Endodermal cell (in vitro differentiated cells): Measurements from ENCODE around the gene ABHD11. TPM values are rescaled to one million over a fixed set of nuclear protein-coding genes. Genes with fewer than 3 reads are reported as not detected.

Experiments
- DNase-seq: peaks from one replicate; pipeline ENCODE4 v3.0.0-alpha.2; 2017
- H3K27ac ChIP-seq: 2 replicates; pipeline ENCODE4 v1.5.1; 2013; ENCODE audit warnings: mild to moderate bottlenecking, low read depth, low read length, moderate library complexity
- H3K27me3 ChIP-seq: 2 replicates; pipeline ENCODE4 v1.6.1; 2013; ENCODE audit warnings: mild to moderate bottlenecking, low read length, moderate library complexity; ENCODE audit not compliant: insufficient read depth, control insufficient read depth, poor library complexity, severe bottlenecking
- H3K36me3 ChIP-seq: 2 replicates; pipeline ENCODE4 v1.7.0; 2013; ENCODE audit warnings: mild to moderate bottlenecking, low read length, moderate library complexity; ENCODE audit not compliant: control insufficient read depth, insufficient read depth
- H3K4me1 ChIP-seq: one replicate; pipeline ENCODE4 v1.7.0; 2013; ENCODE audit warnings: low read length; ENCODE audit not compliant: control insufficient read depth, insufficient read depth
- H3K4me3 ChIP-seq: 2 replicates; pipeline ENCODE4 v1.5.1; 2013; ENCODE audit warnings: mild to moderate bottlenecking, low read length, moderate library complexity
- H3K9ac ChIP-seq: 2 replicates; pipeline ENCODE4 v1.6.1; 2013; ENCODE audit warnings: mild to moderate bottlenecking, low read length, moderate library complexity; ENCODE audit not compliant: poor library complexity, severe bottlenecking; ENCODE audit errors: extremely low read depth
- H3K9me3 ChIP-seq: 2 replicates; pipeline ENCODE4 v1.6.1; 2013; ENCODE audit warnings: mild to moderate bottlenecking, low read length, moderate library complexity; ENCODE audit not compliant: control insufficient read depth
- H3K27ac Mint-ChIP-seq: 2 replicates; pipeline ENCODE4 v1.8.0; 2020; ENCODE audit warnings: mixed read lengths
- H3K27me3 Mint-ChIP-seq: 2 replicates; pipeline ENCODE4 v1.8.0; 2021; ENCODE audit warnings: mild to moderate bottlenecking, mixed read lengths; ENCODE audit not compliant: insufficient read depth
- H3K36me3 Mint-ChIP-seq: 2 replicates; pipeline ENCODE4 v1.8.0; 2020; ENCODE audit warnings: low read depth, mixed read lengths
- H3K4me1 Mint-ChIP-seq: 2 replicates; pipeline ENCODE4 v1.8.0; 2020; ENCODE audit warnings: mixed read lengths
- H3K4me3 Mint-ChIP-seq: 2 replicates; pipeline ENCODE4 v1.8.0; 2020; ENCODE audit warnings: mild to moderate bottlenecking, moderate library complexity, mixed read lengths
- H3K9me3 Mint-ChIP-seq: 2 replicates; pipeline ENCODE4 v1.8.0; 2020; ENCODE audit warnings: mild to moderate bottlenecking, mixed read lengths
- WGBS, 2 experiments: methylation state at CpG; one replicate each; pipeline versions ENCODE4 v1.1.5 to v1.1.7; 2013; ENCODE audit warnings: missing lambda C conversion rate in 2 of 2, mixed read lengths in 1 of 2; ENCODE audit not compliant: insufficient coverage in 1 of 2, insufficient read length in 1 of 2; 5-methylcytosine and 5-hydroxymethylcytosine counted together
- total RNA-seq, 2 donors: library from RNA; stranded (reverse); fragmentation: NEBNext Ultra II Directional in 1 of 2; extraction: Animal tissue kit (Norgen Biotek cat#: 25700) in 1 of 2; gene quantifications; 2 replicates in 1 of 2; 3 replicates in 1 of 2; pipeline ENCODE4 v1.2.1, GENCODE V29; 2021
- TF ChIP-seq, protein P1 (sequence below): fragments of 200-600 bp; sonication (generic); conservative IDR thresholded peaks from 2 replicates; pipeline ENCODE4 v1.5.0; 2021; ENCODE audit warnings: antibody characterized with exemption, mild to moderate bottlenecking

ABHD11 gene
- total RNA-seq, 2 donors from 2014 or later, result 76.9 to 109 TPM

DNA sequence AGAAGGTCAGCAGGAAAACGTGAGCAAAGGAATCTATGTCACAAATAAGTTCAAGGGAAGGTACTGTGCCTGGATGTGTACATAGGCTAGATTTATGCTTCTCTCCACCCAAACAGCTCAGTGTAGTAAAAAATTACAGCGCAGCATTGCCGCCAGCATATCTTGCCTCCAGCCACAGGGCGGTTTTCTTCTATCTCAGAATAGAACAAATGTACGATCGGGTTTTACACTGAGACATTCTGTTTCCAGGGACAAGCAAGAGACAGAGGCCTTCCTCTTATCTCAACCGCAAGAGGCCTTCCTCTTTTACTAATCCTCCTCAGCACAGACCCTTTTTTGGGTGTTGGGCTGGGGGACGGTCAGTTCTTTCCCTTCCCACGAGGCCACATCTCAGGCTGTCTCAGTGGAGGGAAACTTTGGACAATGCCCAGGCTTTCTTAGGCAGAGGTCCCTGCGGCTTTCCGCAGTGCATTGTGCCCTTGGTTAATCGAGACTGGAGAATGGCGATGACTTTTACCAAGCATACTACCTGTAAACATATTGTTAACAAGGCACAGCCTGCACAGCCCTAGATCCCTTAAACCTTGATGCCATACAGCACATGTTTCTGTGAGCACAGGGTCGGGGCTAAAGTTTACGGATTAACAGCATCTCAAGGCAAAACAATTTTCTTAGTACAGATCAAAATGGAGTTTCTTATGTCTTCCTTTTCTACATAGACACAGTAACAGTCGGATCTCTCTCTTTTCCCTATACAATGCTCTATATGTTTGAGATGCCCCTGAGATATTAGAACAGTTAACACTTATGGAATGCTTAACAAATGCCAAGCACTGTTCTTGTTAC lies 11.6 kb upstream of the ABHD11 start:
- Histone ChIP-seq H3K27ac (no peak overlapping the region), H3K9me3 (peaks cover 6% of the 10 kb centered on the region), H3K36me3 (no peaks in the 10 kb centered on the region), H3K4me3 (no peak overlapping the region), H3K27me3 (no peaks in the 10 kb centered on the region), H3K9ac (no peak overlapping the region), H3K4me1 (no peaks in the 10 kb centered on the region)
- TF ChIP-seq, protein P1, sequence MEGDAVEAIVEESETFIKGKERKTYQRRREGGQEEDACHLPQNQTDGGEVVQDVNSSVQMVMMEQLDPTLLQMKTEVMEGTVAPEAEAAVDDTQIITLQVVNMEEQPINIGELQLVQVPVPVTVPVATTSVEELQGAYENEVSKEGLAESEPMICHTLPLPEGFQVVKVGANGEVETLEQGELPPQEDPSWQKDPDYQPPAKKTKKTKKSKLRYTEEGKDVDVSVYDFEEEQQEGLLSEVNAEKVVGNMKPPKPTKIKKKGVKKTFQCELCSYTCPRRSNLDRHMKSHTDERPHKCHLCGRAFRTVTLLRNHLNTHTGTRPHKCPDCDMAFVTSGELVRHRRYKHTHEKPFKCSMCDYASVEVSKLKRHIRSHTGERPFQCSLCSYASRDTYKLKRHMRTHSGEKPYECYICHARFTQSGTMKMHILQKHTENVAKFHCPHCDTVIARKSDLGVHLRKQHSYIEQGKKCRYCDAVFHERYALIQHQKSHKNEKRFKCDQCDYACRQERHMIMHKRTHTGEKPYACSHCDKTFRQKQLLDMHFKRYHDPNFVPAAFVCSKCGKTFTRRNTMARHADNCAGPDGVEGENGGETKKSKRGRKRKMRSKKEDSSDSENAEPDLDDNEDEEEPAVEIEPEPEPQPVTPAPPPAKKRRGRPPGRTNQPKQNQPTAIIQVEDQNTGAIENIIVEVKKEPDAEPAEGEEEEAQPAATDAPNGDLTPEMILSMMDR, result no peak
- Mint-ChIP-seq H3K4me3 (no peak overlapping the region), H3K27me3 (peaks cover 2% of the 10 kb centered on the region), H3K36me3 (peaks cover 23% of the 10 kb centered on the region), H3K9me3 (peaks cover 24% of the 10 kb centered on the region), H3K27ac (no peak overlapping the region), H3K4me1 (peaks cover 3% of the 10 kb centered on the region)
- WGBS, 2 experiments, result 91 to 92% methylated on average over 16 of the region's 16 CpGs
- no peak for DNase-seq

DNA sequence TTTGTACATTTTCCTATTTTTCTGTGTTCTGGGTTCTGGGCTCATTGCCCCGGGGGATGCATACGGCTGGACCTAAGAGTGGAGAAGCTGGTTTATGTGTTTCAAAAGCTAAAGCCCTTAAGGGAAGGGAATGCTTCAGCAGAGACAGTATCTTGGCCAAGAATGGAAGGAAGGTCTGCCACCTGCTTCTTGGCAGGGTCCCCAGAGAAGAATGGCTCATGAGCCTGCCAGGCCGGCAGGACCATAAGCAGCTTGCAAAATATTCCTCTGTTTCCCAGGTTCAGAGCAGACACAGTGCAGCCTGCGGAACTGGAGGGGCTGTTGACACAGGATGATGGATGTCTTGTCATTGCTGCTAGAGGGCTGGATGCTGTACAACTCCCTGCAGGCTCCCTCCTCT lies 7.8 kb upstream of the ABHD11 start:
- DNase-seq, result no peak
- Mint-ChIP-seq H3K27ac (peak overlapping the region; percentile 78), H3K4me3 (no peak overlapping the region), H3K36me3 (peaks cover 21% of the 10 kb centered on the region), H3K4me1 (peaks cover 28% of the 10 kb centered on the region), H3K9me3 (peaks cover 20% of the 10 kb centered on the region), H3K27me3 (peaks cover 2% of the 10 kb centered on the region)
- H3K9ac ChIP-seq, result no peak overlapping the region
- peaks cover 6% of the 10 kb centered on the region for H3K9me3 ChIP-seq
- H3K4me3 ChIP-seq, result no peak overlapping the region
- H3K4me1 ChIP-seq, result peaks cover 11% of the 10 kb centered on the region
- H3K27ac ChIP-seq, result peak overlapping the region; percentile 6
- TF ChIP-seq, protein P1, result no peak
- WGBS, 2 experiments, result 92% methylated on average over 4 of the region's 4 CpGs; no CpG with 5 or more reads in 1 of the 2 experiments
- H3K27me3 ChIP-seq, result no peaks in the 10 kb centered on the region
- H3K36me3 ChIP-seq, result no peaks in the 10 kb centered on the region

GRCh38 chr7:73742753-73743641 lies 4.4 kb upstream of the ABHD11 start:
- TF ChIP-seq, protein P1, result no peak
- peaks cover 11% of the 10 kb centered on the region for H3K4me1 ChIP-seq
- Mint-ChIP-seq H3K36me3 (peaks cover 5% of the 10 kb centered on the region), H3K9me3 (no peaks in the 10 kb centered on the region), H3K27me3 (no peaks in the 10 kb centered on the region), H3K4me1 (peaks cover 31% of the 10 kb centered on the region), H3K27ac (peak overlapping the region; percentile 99), H3K4me3 (peak overlapping the region; percentile 47)
- DNase-seq, result peak; percentile 100
- peak overlapping the region; percentile 69 for H3K27ac ChIP-seq
- peak overlapping the region; percentile 84 for H3K9ac ChIP-seq
- H3K27me3 ChIP-seq, result no peaks in the 10 kb centered on the region
- H3K9me3 ChIP-seq, result no peaks in the 10 kb centered on the region
- H3K4me3 ChIP-seq, result peak overlapping the region; percentile 69
- 11 to 18% methylated on average over 18 to 35 of the region's 35 CpGs for WGBS, 2 experiments
- no peaks in the 10 kb centered on the region for H3K36me3 ChIP-seq
